Heart right ventricle (tissue), 16 donors: Measurements from ENCODE around the gene ZNF680. TPM values are rescaled to one million over a fixed set of nuclear protein-coding genes. Genes with fewer than 3 reads are reported as not detected.
"Not testable (repeated sequence)": the region's sequence is repeated elsewhere in the genome, so short reads cannot be mapped to it uniquely, and the experiment has no call there.

Experiments used
- ATAC-seq, 8 donors: fragments of 200-7000 bp; cut with Tn5 transposase; one replicate each; pipeline ENCODE4 v1.9.1; 2020; ENCODE audit warnings: mild to moderate bottlenecking in 8 of 8, moderate library complexity in 8 of 8, moderate number of reproducible peaks in 1 of 8
- DNase-seq, 2 donors: peaks; one replicate each; pipeline ENCODE4 v3.0.0-alpha.2; 2020
- H3K27ac ChIP-seq, 10 donors: fragments of 200-600 bp; sonication (generic) in 2 of 10; one replicate each; pipeline versions ENCODE4 v1.5.0 to v1.8.0; 2020 to 2022; ENCODE audit warnings: mild to moderate bottlenecking in 3 of 10
- H3K27me3 ChIP-seq, 7 donors: fragments of 200-600 bp; one replicate each; pipeline ENCODE4 v1.8.0; 2021 to 2022; ENCODE audit warnings: mild to moderate bottlenecking in 2 of 7
- H3K36me3 ChIP-seq, 9 donors: fragments of 200-600 bp; sonication (generic) in 1 of 9; one replicate each; pipeline versions ENCODE4 v1.5.0 to v1.8.0; 2020 to 2022; ENCODE audit warnings: mild to moderate bottlenecking in 2 of 9
- H3K4me1 ChIP-seq, 9 donors: fragments of 200-600 bp; sonication (generic) in 1 of 9; one replicate each; pipeline versions ENCODE4 v1.5.0 to v1.8.0; 2020 to 2022; ENCODE audit warnings: mild to moderate bottlenecking in 4 of 9
- H3K4me3 ChIP-seq, 10 donors: fragments of 200-600 bp; sonication (generic) in 2 of 10; one replicate each; pipeline versions ENCODE4 v1.5.0 to v1.8.0; 2020 to 2022; ENCODE audit warnings: mild to moderate bottlenecking in 7 of 10, moderate library complexity in 2 of 10
- H3K9me3 ChIP-seq, 11 donors: fragments of 200-600 bp in 10 of 11; sonication (generic) in 2 of 11; one replicate each; pipeline versions ENCODE4 v1.5.0 to v1.8.0; 2013 to 2022; ENCODE audit warnings: mild to moderate bottlenecking in 2 of 11, control low read depth in 1 of 11, moderate library complexity in 1 of 11
- WGBS, 2 donors: extraction: QIAGEN DNeasy Blood & Tissue Kit; methylation state at CpG; one replicate each; pipeline ENCODE4 v1.1.7; 2013; ENCODE audit warnings: inconsistent platforms in 1 of 2; 5-methylcytosine and 5-hydroxymethylcytosine counted together
- intact Hi-C, 10 donors: fragments of 100-400 bp; cut with DNase I; formaldehyde crosslinking; loops; one replicate each; pipeline versions ENCODE4 v1.11.1 to v1.14.2; 2022
- polyA plus RNA-seq, 2 donors: library from polyadenylated mRNA; stranded (reverse); fragments of 200-250 nt; gene quantifications; one replicate each; pipeline ENCODE4 v1.2.3, GENCODE V29; 2013
- total RNA-seq, 10 donors: library from RNA; stranded (reverse); fragmentation: NEBNext Ultra II Directional in 3 of 10; extraction: Animal tissue kit (Norgen Biotek cat#: 25700) in 3 of 10; gene quantifications; one replicate each; pipeline versions ENCODE4 v1.2.1 to v1.2.4, GENCODE V29; 2021 to 2023
- TF ChIP-seq, protein P1 (sequence below), 9 donors: fragments of 200-600 bp; sonication (generic) in 2 of 9; IDR thresholded peaks; one replicate each; pipeline versions ENCODE4 v1.5.0 to v1.8.0; 2021 to 2022; ENCODE audit warnings: antibody characterized with exemption in 9 of 9, mild to moderate bottlenecking in 5 of 9, moderate library complexity in 1 of 9
- donor health status: Arrhythmogenic right ventricular cardiomyopathy.
- donor health status: ischemic (EF 13 %, LVEDD 7.1; RV severe dilation, severe dysfunction).
- donor health status: healthy with polysubstance abuse.
- donor health status: DM: no; HTN: yes; CAD: no.
- donor health status: DM: no; HTN: no; CAD: no.
- donor health status: ischemic (EF 25% LVEDD 6.9; RV normal size, moderate dysfunction).
- donor health status: ischemic (EF 25% LVEDD 5.7; RV mildly dilated, moderate dysfunction).
- donor health status: healthy.
- donor health status: DM: yes; HTN: yes; CAD: no.
- donor health status: Ischemic cardiomyopathy.
- donor health status: ischemic (EF 35%, LVEDD 5.7; RV mildly dilated, moderate dysfunction).
- donor health status: nonischemic (EF 11% LVEDD 7.7; RV severe dilation, severe dysfunction).
- donor health status: DM: yes; HTN: yes; CAD: no.
- donor health status: PGD.
- donor health status: ischemic (EF 29% LVEDD 5.4; RV normal size, mild dysfunction).
- donor health status: nonischemic (EF 23%, LVEDD 6.1; RV moderate dilation, normal function).

The ZNF680 gene
- total and polyA plus RNA-seq, 12 donors = 2.9 to 28.7 (median 20.6) TPM

GRCh38 chr7:64581391-64581790 is 18.5 kb upstream of the ZNF680 start:
- Histone ChIP-seq H3K4me3 (no peak overlapping the region), H3K27ac (peak overlapping the region in 1 of 10 donors; percentile 9), H3K9me3 (peaks cover 0 to 18% (median 0%) of the 10 kb centered on the region in 11 donors), H3K27me3 (no peaks in the 10 kb centered on the region), H3K4me1 (peaks cover 0 to 14% (median 3%) of the 10 kb centered on the region in 9 donors), H3K36me3 (no peaks in the 10 kb centered on the region)
- TF ChIP-seq, protein P1, sequence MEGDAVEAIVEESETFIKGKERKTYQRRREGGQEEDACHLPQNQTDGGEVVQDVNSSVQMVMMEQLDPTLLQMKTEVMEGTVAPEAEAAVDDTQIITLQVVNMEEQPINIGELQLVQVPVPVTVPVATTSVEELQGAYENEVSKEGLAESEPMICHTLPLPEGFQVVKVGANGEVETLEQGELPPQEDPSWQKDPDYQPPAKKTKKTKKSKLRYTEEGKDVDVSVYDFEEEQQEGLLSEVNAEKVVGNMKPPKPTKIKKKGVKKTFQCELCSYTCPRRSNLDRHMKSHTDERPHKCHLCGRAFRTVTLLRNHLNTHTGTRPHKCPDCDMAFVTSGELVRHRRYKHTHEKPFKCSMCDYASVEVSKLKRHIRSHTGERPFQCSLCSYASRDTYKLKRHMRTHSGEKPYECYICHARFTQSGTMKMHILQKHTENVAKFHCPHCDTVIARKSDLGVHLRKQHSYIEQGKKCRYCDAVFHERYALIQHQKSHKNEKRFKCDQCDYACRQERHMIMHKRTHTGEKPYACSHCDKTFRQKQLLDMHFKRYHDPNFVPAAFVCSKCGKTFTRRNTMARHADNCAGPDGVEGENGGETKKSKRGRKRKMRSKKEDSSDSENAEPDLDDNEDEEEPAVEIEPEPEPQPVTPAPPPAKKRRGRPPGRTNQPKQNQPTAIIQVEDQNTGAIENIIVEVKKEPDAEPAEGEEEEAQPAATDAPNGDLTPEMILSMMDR (IDR thresholded peaks at IDR 0.05) = no peak
- WGBS, 2 donors = 78 to 90% methylated on average over 2 of the region's 2 CpGs
- intact Hi-C loops = no loop called here
- no peak for DNase-seq
- ATAC-seq = no peak

DNA sequence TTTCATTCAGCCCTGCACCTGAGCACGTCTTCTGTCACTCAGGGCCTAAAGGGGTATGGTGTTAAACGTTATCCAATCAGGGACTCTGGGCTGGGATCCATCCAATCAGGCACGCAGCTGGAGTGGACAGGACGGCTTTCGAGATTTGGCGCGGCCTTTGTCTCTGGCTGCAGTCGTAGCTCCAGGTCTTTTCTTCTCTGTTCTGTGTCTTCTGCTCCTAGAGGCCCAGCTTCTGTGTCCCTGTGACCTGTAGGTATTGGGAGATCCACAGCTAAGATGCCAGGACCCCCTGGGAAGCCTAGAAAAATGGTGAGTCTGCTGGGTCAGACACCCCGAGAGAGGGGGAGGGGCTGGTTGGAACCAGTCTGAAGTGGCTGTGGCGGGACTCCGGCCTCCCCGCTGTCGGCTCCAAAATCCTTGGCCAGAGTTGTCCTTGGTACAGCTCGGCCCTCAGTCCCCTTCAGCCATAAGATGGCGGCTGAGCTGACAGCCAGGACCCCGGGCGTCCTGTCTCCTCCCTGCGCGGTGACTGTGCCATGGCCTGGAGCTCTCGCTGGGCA is 11.7 kb upstream of the ZNF680 start:
- DNase-seq (peak; percentile 62 to 78), ATAC-seq (peak; percentile 80 to 94 (median 88))
- H3K9me3 ChIP-seq = peaks cover 0 to 3% (median 0%) of the 10 kb centered on the region in 11 donors
- H3K36me3 ChIP-seq = no peaks in the 10 kb centered on the region
- peaks cover 0 to 16% (median under 1%) of the 10 kb centered on the region in 7 donors for H3K27me3 ChIP-seq
- TF ChIP-seq, protein P1 (IDR thresholded peaks at IDR 0.05) = no peak
- intact Hi-C loops = loop anchor here in 3 of 10 donors (5.0 to 10.0 kb wide), 3 partner anchors 82 to 270 kb away; no protein-coding TSS in a partner anchor
- H3K27ac ChIP-seq = no peak overlapping the region
- H3K4me3 ChIP-seq = peak overlapping the region; percentile 18 to 58 (median 50)
- H3K4me1 ChIP-seq = peaks cover 0 to 9% (median 3%) of the 10 kb centered on the region in 9 donors
- WGBS, 2 donors = 7 to 11% methylated on average over 20 of the region's 20 CpGs

DNA sequence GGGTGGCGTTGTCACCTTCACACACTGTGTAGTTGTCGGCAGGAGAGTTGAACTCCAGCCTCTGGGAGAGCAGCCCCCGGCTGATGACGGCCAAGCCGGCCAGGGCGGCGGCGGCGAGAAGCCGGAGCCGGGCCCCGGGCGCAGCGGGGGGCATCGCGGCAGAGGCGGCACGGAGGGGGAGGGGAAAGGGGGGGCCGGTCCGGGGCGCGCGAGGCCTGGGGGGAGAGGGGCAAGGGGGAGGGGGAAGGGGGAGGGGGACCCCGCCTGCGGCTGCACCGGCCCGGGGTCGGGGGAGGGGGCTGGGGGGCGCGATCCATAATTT is 7.4 kb upstream of the ZNF680 start:
- Histone ChIP-seq H3K4me1 (peaks cover 0 to 15% (median 8%) of the 10 kb centered on the region in 9 donors), H3K4me3 (peak overlapping the region; percentile 29 to 66 (median 52)), H3K27me3 (peaks cover 0 to 24% (median 5%) of the 10 kb centered on the region in 7 donors)
- WGBS, 2 donors = 8 to 9% methylated on average over 11 to 27 of the region's 30 CpGs
- intact Hi-C loops = loop anchor here in 3 of 10 donors (5.0 to 10.0 kb wide), 3 partner anchors 78 to 265 kb away; no protein-coding TSS in a partner anchor
- peak in 1 of 8 donors; percentile 59 for ATAC-seq
- not testable (repeated sequence) for H3K27ac ChIP-seq, H3K9me3 ChIP-seq, H3K36me3 ChIP-seq, DNase-seq

GRCh38 chr7:64569372-64570283 is 6.8 kb upstream of the ZNF680 start:
- intact Hi-C loops = loop anchor here in 6 of 10 donors (5.0 to 10.0 kb wide), 6 partner anchors 55 to 265 kb away; partner anchors contain the start of genes ZNF107 (in 1 of the 6) and ZNF736 (in 1 of the 6)
- H3K36me3 ChIP-seq, H3K27ac ChIP-seq, H3K9me3 ChIP-seq: not testable (repeated sequence)
- TF ChIP-seq, protein P1 (IDR thresholded peaks at IDR 0.05) = peak in 6 of 9 donors; percentile 19 to 48 (median 40)
- peak overlapping the region; percentile 29 to 66 (median 52) for H3K4me3 ChIP-seq
- 1 to 2% methylated on average over 74 of the region's 74 CpGs for WGBS, 2 donors
- peaks cover 0 to 12% (median 8%) of the 10 kb centered on the region in 9 donors for H3K4me1 ChIP-seq
- DNase-seq (peak in 1 of 2 donors; percentile 29), ATAC-seq (peak; percentile 34 to 75 (median 72))
- H3K27me3 ChIP-seq = peaks cover 0 to 24% (median 3%) of the 10 kb centered on the region in 7 donors
